ENCODE results near the gene RPL9. TPM values are rescaled to one million over a fixed set of nuclear protein-coding genes. Genes with fewer than 3 reads are reported as not detected.
A peak's percentile ranks its signal among the peaks of the same experiment; 100 is the strongest.
"Not testable (repeated sequence)": the region's sequence is repeated elsewhere in the genome, so short reads cannot be mapped to it uniquely, and the experiment has no call there.

RPL9 gene
- 3,557 and 6,069 TPM in 2 replicates for total RNA-seq

- peak; percentile 72 for FAIRE-seq
- Histone ChIP-seq H3K4me3 (ENCODE audit: low read depth, low read length) (peak within 1 kb of the TSS; percentile 90), H3K27me3 (ENCODE audit: control insufficient read depth, insufficient read depth, low read length) (no peaks in the 10 kb centered on the region), H3K36me3 (ENCODE audit: control insufficient read depth, insufficient read depth, low read length) (peaks cover 25% of the 10 kb centered on the region)
- DNase-seq (ENCODE audit: low read depth) = peak; percentile 98
- no peak for TF ChIP-seq CTCF (IDR thresholded peaks at IDR 0.05; ENCODE audit: insufficient read depth, low read length, severe bottlenecking)
Observed at GRCh38 chr4:39458505-39459300, at the start of gene RPL9, which contains the start of gene LIAS. Gene RPL9, minus strand, starts transcription at chr4:39458922. Its CDS starts 483 bp downstream, at chr4:39458439. Gene LIAS, plus strand, starts transcription at chr4:39459056. Its CDS starts 62 bp downstream, at chr4:39459118.

DNA sequence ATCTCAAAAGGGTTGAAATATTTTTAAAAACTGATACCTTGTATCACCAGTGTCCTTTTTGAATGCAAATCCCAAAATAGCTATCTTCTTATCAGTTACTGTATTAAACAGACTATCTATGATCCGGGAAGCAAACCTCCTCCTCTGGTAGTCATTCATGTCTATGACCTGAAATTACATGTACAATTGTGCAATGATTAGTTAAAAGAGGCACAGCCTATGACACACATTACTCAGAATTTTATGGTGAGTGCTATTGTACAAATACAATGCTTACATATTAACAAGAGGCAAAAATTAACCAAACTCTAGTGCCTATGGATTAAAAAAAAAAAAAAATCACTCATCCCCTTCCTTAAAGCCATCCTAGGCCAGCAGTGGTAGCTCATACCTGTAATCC, 46.9 kb upstream of the RPL9 start:
- Histone ChIP-seq H3K4me3 (ENCODE audit: low read depth, low read length) (no peak overlapping the region), H3K27me3 (ENCODE audit: control insufficient read depth, insufficient read depth, low read length) (no peaks in the 10 kb centered on the region), H3K36me3 (ENCODE audit: control insufficient read depth, insufficient read depth, low read length) (peaks cover 19% of the 10 kb centered on the region)
- DNase-seq (ENCODE audit: low read depth) = peak; percentile 58
- FAIRE-seq = no peak
- no peak for TF ChIP-seq CTCF (IDR thresholded peaks at IDR 0.05; ENCODE audit: insufficient read depth, low read length, severe bottlenecking)

GRCh38 chr4:39504538-39504937, 45.8 kb upstream of the RPL9 start:
- H3K36me3 ChIP-seq (ENCODE audit: control insufficient read depth, insufficient read depth, low read length) = peaks cover 16% of the 10 kb centered on the region

DNA sequence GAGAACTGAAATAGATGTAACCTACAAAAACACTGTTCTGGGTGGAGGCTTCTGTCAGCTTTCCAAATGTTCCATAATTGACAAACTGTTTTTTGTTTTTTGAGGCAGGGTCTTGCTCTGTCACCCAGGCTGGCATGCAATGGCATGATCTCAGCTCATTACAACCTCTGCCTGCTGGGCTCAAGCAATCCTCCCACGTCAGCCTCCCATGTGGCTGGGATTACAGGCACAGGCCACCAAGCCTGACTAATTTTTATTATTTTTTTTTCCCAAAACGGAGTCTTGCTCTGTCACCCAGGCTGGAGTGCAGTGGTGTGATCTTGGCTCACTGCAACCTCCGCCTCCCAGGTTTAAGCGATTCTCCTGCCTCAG, 43.9 kb upstream of the RPL9 start:
- not testable (repeated sequence) for H3K4me3 ChIP-seq (ENCODE audit: low read depth, low read length); FAIRE-seq; DNase-seq (ENCODE audit: low read depth); H3K27me3 ChIP-seq (ENCODE audit: control insufficient read depth, insufficient read depth, low read length)
- H3K36me3 ChIP-seq (ENCODE audit: control insufficient read depth, insufficient read depth, low read length) = peaks cover 13% of the 10 kb centered on the region

More at GRCh38 chr4:39504538-39504937, 45.8 kb upstream of the RPL9 start:
- no peak for DNase-seq (ENCODE audit: low read depth)
- no peak overlapping the region for H3K4me3 ChIP-seq (ENCODE audit: low read depth, low read length)
- TF ChIP-seq CTCF (IDR thresholded peaks at IDR 0.05; ENCODE audit: insufficient read depth, low read length, severe bottlenecking) = no peak
- H3K27me3 ChIP-seq (ENCODE audit: control insufficient read depth, insufficient read depth, low read length) = no peaks in the 10 kb centered on the region
- FAIRE-seq = no peak

DNA sequence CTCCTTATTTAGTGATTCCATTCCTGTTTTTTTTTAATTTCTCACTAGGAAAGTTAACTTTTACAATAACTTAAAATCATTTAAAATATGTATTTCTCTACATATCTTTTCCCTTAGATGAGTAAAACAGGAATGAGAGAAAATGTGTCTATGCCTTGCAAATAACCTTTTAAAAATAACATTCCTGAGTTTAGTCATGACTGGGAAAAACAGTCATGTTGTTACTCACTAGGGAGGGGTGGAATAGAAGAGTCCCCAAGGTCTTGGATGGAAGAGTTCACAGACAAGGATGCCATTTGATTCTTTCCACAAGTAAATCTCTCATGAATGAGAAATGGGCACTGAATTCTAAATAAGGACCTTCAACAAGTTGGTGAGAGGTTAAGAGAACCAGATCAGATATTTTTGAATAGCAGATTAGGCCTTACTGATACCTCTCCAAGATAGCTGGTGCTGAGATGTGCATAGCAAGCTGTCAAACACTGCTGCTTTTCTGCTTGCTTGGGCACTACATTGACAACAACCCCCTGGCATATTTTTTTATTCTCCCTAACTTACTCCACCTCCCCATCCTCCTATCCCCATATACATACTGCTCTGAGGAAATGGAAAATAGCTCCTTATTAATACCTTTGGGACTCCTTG, 43.4 kb upstream of the RPL9 start:
- H3K36me3 ChIP-seq (ENCODE audit: control insufficient read depth, insufficient read depth, low read length) = peaks cover 13% of the 10 kb centered on the region
- DNase-seq (ENCODE audit: low read depth) (peak; percentile 61), FAIRE-seq (no peak)
- H3K4me3 ChIP-seq (ENCODE audit: low read depth, low read length) = no peak overlapping the region
- TF ChIP-seq CTCF (IDR thresholded peaks at IDR 0.05; ENCODE audit: insufficient read depth, low read length, severe bottlenecking) = no peak
- H3K27me3 ChIP-seq (ENCODE audit: control insufficient read depth, insufficient read depth, low read length) = no peaks in the 10 kb centered on the region

GRCh38 chr4:39498727-39499020, 40.0 kb upstream of the RPL9 start:
- Histone ChIP-seq H3K4me3 (ENCODE audit: low read depth, low read length) (no peak overlapping the region), H3K27me3 (ENCODE audit: control insufficient read depth, insufficient read depth, low read length) (no peaks in the 10 kb centered on the region), H3K36me3 (ENCODE audit: control insufficient read depth, insufficient read depth, low read length) (peaks cover 4% of the 10 kb centered on the region)
- FAIRE-seq (no peak), DNase-seq (ENCODE audit: low read depth) (no peak)
- no peak for TF ChIP-seq CTCF (IDR thresholded peaks at IDR 0.05; ENCODE audit: insufficient read depth, low read length, severe bottlenecking)
